ENCODE measurements around the gene BMPER.

Gene BMPER

DNA sequence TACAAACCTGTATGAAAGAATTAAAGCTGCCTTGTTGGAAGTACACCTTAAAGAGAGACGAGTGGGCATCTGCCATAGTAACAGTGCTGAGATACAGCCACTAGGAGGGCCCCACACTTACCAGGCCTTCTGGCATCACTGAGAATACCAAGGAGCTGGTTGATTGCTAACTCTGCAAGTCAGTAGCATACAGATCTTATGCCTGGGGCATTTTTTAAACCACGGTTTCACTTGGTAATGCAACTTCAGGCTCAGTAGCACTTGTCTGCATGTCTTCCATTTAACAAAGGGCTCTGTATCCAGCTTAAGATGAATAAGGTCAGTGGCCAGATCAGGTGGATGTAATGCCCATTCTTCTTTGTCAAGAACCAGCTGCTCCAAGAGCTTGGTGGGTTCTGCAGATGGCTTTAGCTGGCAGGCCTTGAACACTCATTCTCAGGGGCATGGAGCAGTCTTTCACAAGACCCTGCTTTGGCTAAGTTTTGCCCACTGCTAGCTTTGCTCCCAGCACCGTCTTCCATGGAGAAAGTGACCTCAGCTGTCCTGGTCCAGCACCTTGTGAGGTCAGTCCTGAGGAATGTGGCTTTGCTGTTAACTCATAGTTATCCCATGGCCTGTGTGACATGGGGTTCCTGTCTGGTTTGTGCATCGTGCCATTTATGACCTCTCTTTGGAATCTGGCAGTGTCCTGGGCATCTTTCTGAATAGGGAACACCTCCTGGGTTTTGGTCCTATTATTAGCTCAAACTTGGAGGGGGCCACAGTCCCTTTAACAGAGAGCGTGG lies 68.1 kb downstream of the BMPER start:
- no peak for DNase-seq

GRCh38 chr7:33979300-33979806 lies 74.0 kb downstream of the BMPER start:
- DNase-seq, result no peak

- DNase-seq, result no peak
These were observed 74.5 kb downstream of the BMPER start for GRCh38 chr7:33979807-33980355.

DNA sequence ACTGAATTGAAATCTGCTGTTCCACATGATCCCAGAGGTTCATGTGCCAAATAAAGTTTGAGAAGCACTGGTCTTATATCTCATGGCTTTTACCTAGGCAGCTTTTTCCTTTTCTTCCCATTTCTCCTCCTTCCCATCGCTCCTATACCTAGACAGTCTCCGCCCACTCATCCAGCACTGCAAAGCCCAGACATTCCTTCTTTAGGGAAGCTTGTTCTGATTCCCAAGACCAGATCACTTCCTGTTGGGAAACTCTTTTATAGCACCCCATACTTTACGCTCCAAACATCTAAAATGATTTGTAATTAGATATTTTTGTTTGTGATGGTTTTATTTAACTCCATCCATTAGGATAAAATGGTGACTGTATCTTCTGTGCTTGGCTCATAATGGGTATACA lies 75.9 kb downstream of the BMPER start:
- no peak for DNase-seq

GRCh38 chr7:33981671-33982424 lies 76.5 kb downstream of the BMPER start:
- peak; percentile 21 for DNase-seq

DNA sequence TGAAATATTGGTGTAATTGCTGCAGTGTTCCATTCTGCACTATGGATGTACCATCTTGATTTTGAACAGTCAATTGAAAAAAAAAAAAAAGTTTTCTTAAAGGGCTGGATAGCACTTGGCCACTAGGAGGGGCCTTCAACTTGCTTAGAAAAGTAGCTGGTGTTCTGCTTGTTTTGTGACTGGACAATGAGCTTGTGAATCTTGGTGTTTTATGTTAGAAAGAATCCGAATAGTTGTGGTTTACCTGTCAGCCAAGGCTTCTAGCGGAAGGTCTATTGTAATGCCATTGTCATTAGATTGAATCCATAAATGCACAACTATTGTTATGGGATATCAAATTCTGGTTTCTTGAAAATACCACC lies 77.1 kb downstream of the BMPER start:
- no peak for DNase-seq

GRCh38 chr7:33986451-33986850 lies 81.1 kb downstream of the BMPER start:
- no peak for DNase-seq

GRCh38 chr7:33986951-33987947 lies 81.9 kb downstream of the BMPER start:
- peak; percentile 42 for DNase-seq

GRCh38 chr7:33996899-33997298 lies 91.6 kb downstream of the BMPER start:
- no peak for DNase-seq

GRCh38 chr7:33998476-33998875 lies 93.1 kb downstream of the BMPER start:
- no peak for DNase-seq

DNA sequence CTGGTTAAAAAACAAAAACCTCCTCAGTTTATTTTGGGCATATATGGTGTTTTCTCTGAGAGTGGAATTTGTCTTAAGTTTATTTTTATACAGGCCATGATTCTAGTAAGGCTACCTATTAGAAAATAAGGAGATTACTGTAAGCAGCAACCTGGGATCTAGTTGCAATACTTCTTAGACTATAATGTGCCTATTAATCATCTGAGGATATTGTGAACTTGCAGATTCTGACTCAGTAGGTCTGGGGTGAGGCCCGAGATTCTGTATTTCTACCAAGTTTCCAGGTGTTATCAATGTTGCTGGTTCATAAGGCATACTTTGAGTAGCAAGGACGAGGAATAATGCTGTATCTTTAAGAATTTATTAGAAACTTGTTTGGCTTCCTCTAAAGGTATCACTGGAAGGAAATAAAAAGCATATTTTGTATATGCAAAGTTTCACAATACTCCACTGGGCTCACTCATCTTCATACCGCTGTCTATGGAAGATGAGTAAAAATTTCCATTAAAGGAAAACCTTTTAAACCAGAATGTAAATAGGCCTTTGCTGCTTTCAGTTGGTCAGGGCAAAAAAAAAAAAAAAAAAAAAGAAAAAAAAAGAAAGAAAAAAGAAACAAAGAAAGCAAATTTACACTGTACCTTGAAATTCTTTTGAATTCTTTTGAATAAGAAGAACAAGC lies 105.8 kb downstream of the BMPER start:
- no peak for DNase-seq

- no peak for DNase-seq
These were observed 106.4 kb downstream of the BMPER start for GRCh38 chr7:34011696-34012095.

GRCh38 chr7:34013421-34013820 lies 108.1 kb downstream of the BMPER start:
- no peak for DNase-seq

DNA sequence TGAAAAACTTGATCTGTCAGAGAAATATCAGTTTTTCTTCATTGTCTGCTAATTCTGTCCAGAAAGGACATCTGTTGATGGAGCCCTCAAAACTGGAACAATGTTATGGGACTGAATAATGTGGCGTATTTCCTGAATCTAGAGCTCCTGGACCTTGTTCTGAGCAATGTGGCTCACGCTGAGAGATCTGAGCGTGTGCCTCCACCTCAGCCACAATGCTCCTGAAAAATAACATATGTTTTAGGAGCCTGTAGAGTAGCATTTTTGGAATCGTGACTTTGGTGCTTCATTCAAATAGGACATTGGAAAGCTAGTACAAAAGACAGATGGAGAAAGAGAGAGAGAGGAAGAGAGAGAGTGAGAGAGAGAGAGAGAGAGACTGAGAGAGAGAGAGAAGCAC lies 110.3 kb downstream of the BMPER start:
- DNase-seq, result no peak

- DNase-seq, result no peak
These were observed 111.5 kb downstream of the BMPER start for GRCh38 chr7:34016876-34017275.

- no peak for DNase-seq
These were observed 114.0 kb downstream of the BMPER start for GRCh38 chr7:34019301-34019790.

GRCh38 chr7:34022626-34023025 lies 117.3 kb downstream of the BMPER start:
- no peak for DNase-seq

DNA sequence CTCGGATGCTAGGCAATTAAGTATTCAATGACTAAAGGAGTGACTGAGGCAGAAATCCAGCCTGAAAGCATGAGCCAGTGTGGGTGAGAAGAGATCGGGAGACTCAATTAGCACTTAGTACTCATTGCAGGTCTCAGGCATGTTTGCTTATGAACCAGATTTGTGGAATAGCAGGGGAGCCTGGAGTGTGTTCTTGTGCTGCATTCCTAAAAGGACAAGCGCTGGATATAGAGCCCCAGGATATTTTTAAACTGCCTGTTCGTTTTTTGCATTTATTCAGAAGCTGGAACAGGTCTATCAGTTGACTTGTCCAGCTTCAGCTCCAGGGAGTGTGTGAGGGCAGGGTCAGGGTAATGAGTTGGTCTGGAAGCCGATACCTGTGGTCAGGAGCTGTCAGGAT lies 120.3 kb downstream of the BMPER start:
- no peak for DNase-seq

DNA sequence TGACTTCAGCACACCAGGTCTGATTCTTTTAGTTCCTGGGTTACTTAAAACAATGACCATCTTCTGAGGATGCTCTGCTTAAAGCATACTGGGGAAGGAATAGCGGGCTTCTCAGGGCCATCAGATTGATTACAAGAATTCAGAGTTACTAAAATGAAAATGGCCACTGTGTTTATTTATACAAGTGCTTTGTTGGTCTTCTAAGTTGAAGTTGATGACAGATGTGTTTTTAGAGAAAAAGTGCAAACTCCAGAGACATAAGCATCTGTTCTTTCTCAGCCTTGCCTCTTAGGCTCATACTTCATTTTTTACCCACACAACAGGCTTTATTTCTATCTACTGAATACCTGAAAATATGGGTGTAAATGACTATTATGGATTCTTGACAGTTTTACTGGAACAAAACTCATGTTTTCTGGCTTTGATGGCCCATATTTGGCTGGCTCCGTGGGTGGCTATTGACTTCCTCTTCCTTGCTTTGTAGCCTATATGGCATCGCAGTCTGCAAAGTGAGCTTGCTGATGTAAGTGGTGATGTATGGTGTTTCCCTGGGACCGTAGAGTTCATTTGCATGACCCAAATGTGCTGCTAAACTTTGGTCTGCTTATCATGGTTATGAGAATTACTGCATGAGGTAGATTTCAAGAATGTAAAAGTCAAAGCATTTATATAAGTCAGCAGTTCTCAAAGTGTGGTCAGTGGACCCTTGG lies 121.3 kb downstream of the BMPER start:
- no peak for DNase-seq

DNA sequence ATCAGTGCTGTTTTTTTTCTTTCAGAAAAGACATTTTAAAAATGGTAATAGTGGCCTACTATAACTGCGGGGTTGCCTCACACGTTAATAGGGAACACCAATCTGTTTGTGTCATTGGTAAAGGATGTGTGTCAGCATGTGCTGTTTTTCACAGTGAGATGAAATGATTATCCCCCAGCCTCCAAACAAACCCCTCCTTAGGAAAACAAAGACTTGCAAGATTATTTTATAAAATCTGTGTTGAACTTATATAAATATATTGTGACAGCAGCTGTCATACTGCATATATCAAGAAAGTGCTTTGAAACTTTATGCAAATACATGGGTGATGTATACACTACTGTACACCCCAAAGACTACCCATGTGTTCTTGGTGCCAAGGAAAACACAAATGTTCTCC lies 125.8 kb downstream of the BMPER start:
- DNase-seq, result no peak

- no peak for DNase-seq
These were observed 129.4 kb downstream of the BMPER start for GRCh38 chr7:34034728-34035127.

Data from GOT3 (cell line).